ENCODE results near the gene NTMT2.
"Not testable (repeated sequence)": the region's sequence is repeated elsewhere in the genome, so short reads cannot be mapped to it uniquely, and the experiment has no call there.

Gene NTMT2

GRCh38 chr1:170162459-170163246, 16.9 kb downstream of the NTMT2 start:
- DNase-seq: peak; percentile 71

- DNase-seq: no peak
Measured at GRCh38 chr1:170164103-170164763, 18.5 kb downstream of the NTMT2 start.

GRCh38 chr1:170166518-170167180, 20.9 kb downstream of the NTMT2 start:
- no peak for DNase-seq

- no peak for DNase-seq
Measured at GRCh38 chr1:170168265-170168664, 22.5 kb downstream of the NTMT2 start.

GRCh38 chr1:170170513-170170912, 24.8 kb downstream of the NTMT2 start:
- not testable (repeated sequence) for DNase-seq

GRCh38 chr1:170174395-170174794, 28.6 kb downstream of the NTMT2 start:
- no peak for DNase-seq

GRCh38 chr1:170175041-170175440, 29.3 kb downstream of the NTMT2 start:
- DNase-seq: no peak

- DNase-seq: no peak
Measured at GRCh38 chr1:170175484-170175883, 29.7 kb downstream of the NTMT2 start.

- no peak for DNase-seq
Measured at GRCh38 chr1:170176772-170177171, 31.0 kb downstream of the NTMT2 start.

GRCh38 chr1:170182442-170182841, 36.7 kb downstream of the NTMT2 start:
- DNase-seq: no peak

- no peak for DNase-seq
Measured at GRCh38 chr1:170192546-170192945, 46.8 kb downstream of the NTMT2 start.

- no peak for DNase-seq
Measured at GRCh38 chr1:170194451-170194850, 48.7 kb downstream of the NTMT2 start.

- no peak for DNase-seq
Measured at GRCh38 chr1:170196490-170197236, 50.9 kb downstream of the NTMT2 start.

- DNase-seq: no peak
Measured at GRCh38 chr1:170198090-170198489, 52.3 kb downstream of the NTMT2 start.

- no peak for DNase-seq
Measured at GRCh38 chr1:170198584-170198983, 52.8 kb downstream of the NTMT2 start.

GRCh38 chr1:170200161-170200560, 54.4 kb downstream of the NTMT2 start:
- no peak for DNase-seq

- DNase-seq: no peak
Measured at GRCh38 chr1:170200621-170201397, 55.0 kb downstream of the NTMT2 start.

- no peak for DNase-seq
Measured at GRCh38 chr1:170203693-170204092, 57.9 kb downstream of the NTMT2 start.

- DNase-seq: no peak
Measured at GRCh38 chr1:170204121-170204520, 58.4 kb downstream of the NTMT2 start.

GRCh38 chr1:170205301-170205700, 59.5 kb downstream of the NTMT2 start:
- no peak for DNase-seq

GRCh38 chr1:170209125-170209524, 63.4 kb downstream of the NTMT2 start:
- no peak for DNase-seq

GRCh38 chr1:170210142-170210541, 64.4 kb downstream of the NTMT2 start:
- DNase-seq: no peak
